GM23338 (cell line): ENCODE data around the gene CFAP299. TPM values are rescaled to one million over a fixed set of nuclear protein-coding genes. Genes with fewer than 3 reads are reported as not detected.

Experiments
- ATAC-seq: fragments of 200-7000 bp; cut with Tn5 transposase; 3 replicates; pipeline ENCODE4 v1.9.1; 2020
- DNase-seq: peaks from one replicate; pipeline ENCODE4 v3.0.0-alpha.2; 2015; ENCODE audit warnings: low spot score
- H2AFZ ChIP-seq: fragments of 200-600 bp; sonication (generic); 2 replicates; pipeline ENCODE4 v1.8.0; 2016; ENCODE audit warnings: antibody characterized with exemption, mild to moderate bottlenecking, moderate library complexity
- H3F3A ChIP-seq: fragments of 200-600 bp; sonication (generic); replicated peaks from 2 replicates; pipeline ENCODE4 v1.8.0; 2017; ENCODE audit warnings: antibody characterized with exemption, mixed run types, low read depth
- H3K27ac ChIP-seq: fragments of 200-600 bp; sonication (generic); 2 replicates; pipeline ENCODE4 v1.6.1; 2016; ENCODE audit warnings: low read depth
- H3K27me3 ChIP-seq: fragments of 200-600 bp; sonication (generic); 2 replicates; pipeline ENCODE4 v1.8.0; 2016; ENCODE audit warnings: mild to moderate bottlenecking, mixed run types, moderate library complexity; ENCODE audit not compliant: insufficient read depth
- H3K36me3 ChIP-seq: fragments of 200-600 bp; sonication (generic); 2 replicates; pipeline ENCODE4 v1.8.0; 2016; ENCODE audit warnings: mild to moderate bottlenecking; ENCODE audit not compliant: insufficient read depth
- H3K4me1 ChIP-seq: fragments of 200-600 bp; sonication (generic); 2 replicates; pipeline ENCODE4 v1.8.0; 2016; ENCODE audit warnings: mild to moderate bottlenecking, moderate library complexity; ENCODE audit not compliant: insufficient read depth
- H3K4me2 ChIP-seq: fragments of 200-600 bp; sonication (generic); 2 replicates; pipeline ENCODE4 v1.7.1; 2017; ENCODE audit warnings: mixed run types
- H3K4me3 ChIP-seq: fragments of 200-600 bp; sonication (generic); 2 replicates; pipeline ENCODE4 v1.6.1; 2016; ENCODE audit warnings: mixed run types
- H3K79me2 ChIP-seq: fragments of 200-600 bp; sonication (generic); replicated peaks from 2 replicates; pipeline ENCODE4 v1.8.0; 2017; ENCODE audit warnings: mild to moderate bottlenecking; ENCODE audit not compliant: insufficient read depth
- H3K9me2 ChIP-seq: fragments of 200-600 bp; sonication (generic); 2 replicates; pipeline ENCODE4 v1.8.0; 2017; ENCODE audit not compliant: insufficient read depth
- H4K20me1 ChIP-seq: fragments of 200-600 bp; sonication (generic); replicated peaks from 2 replicates; pipeline ENCODE4 v1.8.0; 2017; ENCODE audit warnings: mild to moderate bottlenecking; ENCODE audit not compliant: insufficient read depth
- H3K27ac Mint-ChIP-seq: 2 replicates; pipeline ENCODE4 v1.8.0; 2020; ENCODE audit warnings: inconsistent platforms, mild to moderate bottlenecking, moderate library complexity, mixed read lengths
- H3K27me3 Mint-ChIP-seq: 3 replicates; pipeline ENCODE4 v1.8.0; 2022; ENCODE audit warnings: low read depth, mild to moderate bottlenecking, moderate library complexity, mixed read lengths, inconsistent platforms; ENCODE audit not compliant: insufficient read depth, poor library complexity
- H3K36me3 Mint-ChIP-seq: 3 replicates; pipeline ENCODE4 v1.8.0; 2021; ENCODE audit warnings: low read depth, mild to moderate bottlenecking, inconsistent platforms, moderate library complexity, mixed read lengths
- H3K4me1 Mint-ChIP-seq: 3 replicates; pipeline ENCODE4 v1.8.0; 2020; ENCODE audit warnings: mild to moderate bottlenecking, inconsistent platforms, mixed read lengths
- H3K4me3 Mint-ChIP-seq: 3 replicates; pipeline ENCODE4 v1.8.0; 2021; ENCODE audit warnings: moderate library complexity, mild to moderate bottlenecking, inconsistent platforms, mixed read lengths
- H3K9me3 Mint-ChIP-seq: 3 replicates; pipeline ENCODE4 v1.8.0; 2020; ENCODE audit warnings: moderate library complexity, mild to moderate bottlenecking, inconsistent platforms, mixed read lengths
- CREB1 ChIP-seq: fragments of 250-450 bp; sonication (Bioruptor Pico); IDR thresholded peaks from 2 replicates; pipeline ENCODE4 v1.5.0; 2020; ENCODE audit warnings: low read depth, mild to moderate bottlenecking, moderate library complexity
- CTCF ChIP-seq, 2 experiments: fragments of 200-600 bp in 1 of 2; sonication (generic) in 1 of 2; conservative IDR thresholded peaks; 2 replicates each; pipeline versions ENCODE4 v1.5.1 to v1.6.1; 2016 to 2017; ENCODE audit warnings: antibody characterized with exemption in 2 of 2, low read depth in 2 of 2, mild to moderate bottlenecking in 2 of 2, moderate library complexity in 1 of 2
- ETS1 ChIP-seq: IDR thresholded peaks from 2 replicates; pipeline ENCODE4 v1.6.1; 2016; ENCODE audit warnings: antibody characterized with exemption
- EZH2 ChIP-seq: fragments of 200-600 bp; sonication (generic); IDR thresholded peaks from one replicate; pipeline ENCODE4 v1.8.0; 2017; ENCODE audit warnings: antibody characterized with exemption, mild to moderate bottlenecking, low read depth; ENCODE audit not compliant: unreplicated experiment
- EZH2phosphoT487 ChIP-seq: fragments of 200-600 bp; sonication (generic); IDR thresholded peaks from one replicate; pipeline ENCODE4 v1.8.1; 2018; ENCODE audit warnings: antibody characterized with exemption; ENCODE audit not compliant: unreplicated experiment
- JUNB ChIP-seq: IDR thresholded peaks from one replicate; pipeline ENCODE4 v1.6.1; 2016; ENCODE audit warnings: antibody characterized with exemption; ENCODE audit not compliant: unreplicated experiment
- NANOG ChIP-seq: IDR thresholded peaks from 2 replicates; pipeline ENCODE4 v1.6.1; 2016; ENCODE audit warnings: antibody characterized with exemption, borderline replicate concordance
- POLR2AphosphoS5 ChIP-seq: IDR thresholded peaks from 2 replicates; pipeline ENCODE4 v1.6.1; 2016; ENCODE audit warnings: antibody characterized with exemption, low read depth
- REST ChIP-seq: IDR thresholded peaks from one replicate; pipeline ENCODE4 v1.6.1; 2018; ENCODE audit warnings: antibody characterized with exemption; ENCODE audit not compliant: unreplicated experiment
- STAT1 ChIP-seq: IDR thresholded peaks from one replicate; pipeline ENCODE4 v1.6.1; 2016; ENCODE audit warnings: antibody characterized with exemption; ENCODE audit not compliant: unreplicated experiment
- ZNF114 ChIP-seq: fragments of 250-450 bp; sonication (Bioruptor Pico); IDR thresholded peaks from 2 replicates; pipeline ENCODE4 v1.5.0; 2020; ENCODE audit warnings: mild to moderate bottlenecking, moderate library complexity
- ZNF331 ChIP-seq: fragments of 250-450 bp; sonication (Bioruptor Pico); IDR thresholded peaks from 2 replicates; pipeline ENCODE4 v1.5.0; 2020; ENCODE audit warnings: low read depth, mild to moderate bottlenecking, moderate library complexity
- polyA plus RNA-seq: library from polyadenylated mRNA; unstranded; fragments of >200 nt; fragmentation: Nextera tagmentation; extraction: Ambion mirVana; gene quantifications from 2 replicates; pipeline ENCODE4 v1.2.1, GENCODE V29; 2016
- total RNA-seq: library from RNA; depleted of rRNA; stranded (reverse); fragments of >200 nt; shearing (Covaris generic); gene quantifications from 2 replicates; pipeline ENCODE4 v1.2.3, GENCODE V29; 2014

Gene CFAP299
- total and polyA plus RNA-seq, 2 experiments from 2014 or later: not detected

- H3K27ac ChIP-seq: no peak overlapping the region
- DNase-seq (no peak), ATAC-seq (no peak)
- H3K4me2 ChIP-seq: no peak overlapping the region
- H3K9me3 Mint-ChIP-seq: peaks cover 30% of the 10 kb centered on the region
- H3K4me1 Mint-ChIP-seq: peaks cover 4% of the 10 kb centered on the region; the same call in 2 of the 3 replicates
- H3K27ac Mint-ChIP-seq: no peak overlapping the region
- H3K36me3 Mint-ChIP-seq: peaks cover 27% of the 10 kb centered on the region
- H3K9me2 ChIP-seq: no peaks in the 10 kb centered on the region
- no peak for TF ChIP-seq ZNF114 (CRISPR knock-in tag)
- no peak for TF ChIP-seq NANOG
- TF ChIP-seq POLR2AphosphoS5: no peak
- TF ChIP-seq EZH2: no peak
- no peak for TF ChIP-seq STAT1
- no peak for TF ChIP-seq CREB1 (CRISPR knock-in tag)
- no peak for TF ChIP-seq REST
- no peak overlapping the region for H3K4me3 Mint-ChIP-seq
- no peaks in the 10 kb centered on the region for H3K27me3 ChIP-seq
- no peaks in the 10 kb centered on the region for H3K27me3 Mint-ChIP-seq
- no peaks in the 10 kb centered on the region for H4K20me1 ChIP-seq
- no peaks in the 10 kb centered on the region for H3F3A ChIP-seq
- H3K36me3 ChIP-seq: peaks cover 8% of the 10 kb centered on the region; the same call in 1 of the 2 replicates
- no peaks in the 10 kb centered on the region for H3K4me1 ChIP-seq
- peak overlapping the region; percentile 23; the same call in 1 of the 2 replicates for H2AFZ ChIP-seq
- no peak overlapping the region for H3K4me3 ChIP-seq
- H3K79me2 ChIP-seq: no peaks in the 10 kb centered on the region
These were observed 165.1 kb downstream of the CFAP299 start for GRCh38 chr4:80500613-80501012.

GRCh38 chr4:80507077-80507476 is 171.5 kb downstream of the CFAP299 start:
- H3K4me2 ChIP-seq: no peak overlapping the region
- no peak for DNase-seq
- H3K4me1 ChIP-seq: no peaks in the 10 kb centered on the region
- no peaks in the 10 kb centered on the region for H3K36me3 Mint-ChIP-seq
- ATAC-seq: no peak
- H3K27me3 ChIP-seq: no peaks in the 10 kb centered on the region
- 0 out of 2 replicates have a peak, but pooled peaks cover 4% of the 10 kb centered on the region for H3K9me2 ChIP-seq
- H3K9me3 Mint-ChIP-seq: no peaks in the 10 kb centered on the region
- no peaks in the 10 kb centered on the region for H3K36me3 ChIP-seq
- no peak overlapping the region for H3K4me3 ChIP-seq
- H3F3A ChIP-seq: no peaks in the 10 kb centered on the region
- no peaks in the 10 kb centered on the region for H3K4me1 Mint-ChIP-seq
- no peaks in the 10 kb centered on the region for H4K20me1 ChIP-seq
- H3K4me3 Mint-ChIP-seq: no peak overlapping the region
- no peaks in the 10 kb centered on the region for H3K27me3 Mint-ChIP-seq
- no peak overlapping the region for H3K27ac Mint-ChIP-seq
- no peak overlapping the region for H2AFZ ChIP-seq
- H3K27ac ChIP-seq: no peak overlapping the region
- no peaks in the 10 kb centered on the region for H3K79me2 ChIP-seq
- TF ChIP-seq ETS1: no peak
- TF ChIP-seq CTCF (conservative IDR thresholded peaks at IDR 0.05; ENCODE audit: low read depth in 2 of 2): no peak
- TF ChIP-seq ZNF114 (CRISPR knock-in tag): no peak
- TF ChIP-seq STAT1: no peak
- TF ChIP-seq REST: no peak
- TF ChIP-seq ZNF331 (CRISPR knock-in tag): no peak
- no peak for TF ChIP-seq EZH2phosphoT487
- TF ChIP-seq NANOG: no peak
- no peak for TF ChIP-seq JUNB
- no peak for TF ChIP-seq EZH2
- TF ChIP-seq POLR2AphosphoS5: no peak
- TF ChIP-seq CREB1 (CRISPR knock-in tag): no peak
